NOMO-1 treated with dmso at 0.1 percent for 144 hours (cell line): ENCODE results near the gene TCERG1L.

Experiments used
- DNase-seq: peaks from one replicate; lab custom pipeline; 2025; ENCODE audit not compliant: unreplicated experiment; lab: John Stamatoyannopoulos, UW

Gene TCERG1L

DNA sequence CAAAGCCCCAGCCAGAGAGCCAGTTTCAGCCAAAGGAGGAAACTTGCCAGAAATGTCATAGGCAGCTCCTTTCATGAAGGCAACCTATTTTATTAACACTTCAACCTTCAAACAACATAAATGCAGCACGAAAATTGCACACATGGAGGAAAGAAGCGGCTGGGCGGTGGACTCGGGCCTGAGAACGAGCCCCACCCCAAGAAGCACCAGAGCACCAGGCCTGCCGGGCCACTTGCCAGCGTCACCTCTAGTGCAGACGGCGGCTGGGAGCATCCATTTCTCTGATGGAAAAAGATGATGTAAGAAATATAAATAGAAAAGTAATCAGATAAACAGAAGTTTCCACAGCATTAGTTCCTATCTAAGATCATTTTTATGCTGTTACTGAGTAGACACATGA is 100.0 kb downstream of the TCERG1L start:
- DNase-seq: no peak

DNA sequence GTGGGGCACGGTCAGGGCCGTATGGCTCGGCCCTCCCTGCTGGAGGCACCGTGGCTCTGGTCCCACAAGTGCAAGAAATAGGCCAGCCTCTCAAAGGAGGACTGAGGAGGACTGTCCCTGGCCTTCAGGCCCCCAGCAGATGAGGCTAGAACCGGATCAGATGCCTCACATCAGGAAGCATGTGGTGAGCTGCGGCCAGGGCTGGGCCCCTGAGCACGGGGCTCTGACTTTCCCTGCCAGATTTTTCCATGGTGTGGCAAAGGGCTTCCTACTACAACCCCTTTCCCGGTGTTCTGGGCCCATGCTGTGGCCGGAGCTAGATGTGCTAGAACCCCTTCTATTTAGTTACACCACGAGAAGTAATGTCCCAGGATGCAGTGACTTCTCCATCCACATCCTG is 100.4 kb downstream of the TCERG1L start:
- no peak for DNase-seq

DNA sequence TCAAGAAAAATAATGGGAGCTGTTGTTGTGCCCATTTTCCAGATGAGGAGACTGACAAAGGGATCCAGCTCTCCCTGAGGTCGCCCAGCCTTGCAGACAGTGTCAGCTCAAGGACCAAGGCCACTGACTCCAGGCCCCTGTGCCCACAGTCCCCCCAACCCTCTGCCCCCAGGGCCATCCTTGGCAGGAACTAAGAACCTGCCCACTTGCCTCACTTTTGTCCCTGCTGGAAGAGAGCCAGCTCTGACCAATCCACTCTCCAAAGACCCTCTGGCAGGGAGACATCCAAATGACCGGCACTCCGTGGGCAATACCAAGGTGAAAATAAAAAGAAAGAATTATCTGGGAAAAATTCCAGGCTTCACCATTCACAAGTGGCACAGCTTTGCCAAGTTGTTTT is 101.3 kb downstream of the TCERG1L start:
- DNase-seq: no peak

DNA sequence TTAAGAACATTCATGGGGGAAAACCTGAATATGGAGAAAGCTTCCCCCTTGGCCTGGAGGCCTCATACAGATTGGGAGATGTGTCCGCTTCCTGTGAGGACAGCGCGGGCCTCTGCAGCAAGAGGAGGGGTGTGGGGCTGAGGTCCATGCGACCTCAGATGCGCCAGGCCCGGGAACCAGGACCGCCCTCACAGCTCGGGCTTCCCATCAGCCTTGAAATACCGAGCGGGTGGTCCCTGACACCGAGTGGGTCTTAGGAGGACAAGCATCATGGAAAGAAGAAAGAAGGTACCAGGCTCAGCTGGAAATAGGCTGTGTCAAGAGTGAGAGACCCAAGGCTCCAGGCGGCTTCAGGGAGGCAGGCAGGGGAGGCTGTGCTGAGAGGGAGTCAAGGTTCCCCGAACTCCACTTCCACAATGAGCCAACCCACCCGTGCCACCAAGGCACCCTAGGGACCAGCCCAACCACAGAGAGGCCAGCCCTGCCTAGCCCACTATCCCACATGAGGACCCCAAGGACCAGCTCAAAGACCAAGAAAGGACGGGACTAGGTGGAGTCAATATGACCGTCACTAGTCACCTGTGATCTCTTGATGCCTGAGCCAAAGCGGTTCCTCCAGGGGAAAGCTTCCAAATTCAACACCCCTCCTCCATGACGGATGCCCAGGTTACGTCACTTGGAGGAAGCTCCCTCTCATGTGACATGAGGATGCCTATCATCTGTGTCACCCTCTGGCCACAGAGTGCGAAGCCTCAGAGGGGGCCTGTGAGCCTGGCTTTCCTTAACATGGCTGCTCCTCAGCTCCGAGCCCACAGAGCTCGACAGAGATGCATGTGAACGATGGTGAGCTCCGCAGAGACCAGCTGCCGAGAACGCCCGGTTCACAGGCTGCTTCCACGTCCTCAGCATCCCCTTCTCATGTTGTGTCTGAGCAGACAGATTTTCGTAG is 103.7 kb downstream of the TCERG1L start:
- DNase-seq: no peak

DNA sequence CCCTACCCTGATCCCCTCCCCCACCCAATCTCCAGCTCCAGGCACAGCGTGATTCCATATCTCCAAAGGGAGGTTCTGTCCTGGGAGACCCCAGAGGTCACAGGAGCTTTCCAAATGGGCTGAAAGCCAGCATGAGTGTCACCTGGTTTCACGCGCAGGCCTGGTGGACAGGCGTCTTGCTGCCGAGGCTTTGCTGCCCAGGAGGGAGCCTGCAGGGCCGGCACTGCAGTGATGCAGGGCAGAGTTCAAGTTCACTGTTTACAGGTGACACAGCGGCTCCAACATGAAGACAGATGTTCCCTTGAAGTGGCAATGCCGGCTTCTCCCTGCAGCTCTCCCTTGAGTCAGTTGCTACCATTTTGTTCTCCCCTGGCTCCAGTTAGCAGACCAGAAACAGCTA is 104.3 kb downstream of the TCERG1L start:
- no peak for DNase-seq

DNA sequence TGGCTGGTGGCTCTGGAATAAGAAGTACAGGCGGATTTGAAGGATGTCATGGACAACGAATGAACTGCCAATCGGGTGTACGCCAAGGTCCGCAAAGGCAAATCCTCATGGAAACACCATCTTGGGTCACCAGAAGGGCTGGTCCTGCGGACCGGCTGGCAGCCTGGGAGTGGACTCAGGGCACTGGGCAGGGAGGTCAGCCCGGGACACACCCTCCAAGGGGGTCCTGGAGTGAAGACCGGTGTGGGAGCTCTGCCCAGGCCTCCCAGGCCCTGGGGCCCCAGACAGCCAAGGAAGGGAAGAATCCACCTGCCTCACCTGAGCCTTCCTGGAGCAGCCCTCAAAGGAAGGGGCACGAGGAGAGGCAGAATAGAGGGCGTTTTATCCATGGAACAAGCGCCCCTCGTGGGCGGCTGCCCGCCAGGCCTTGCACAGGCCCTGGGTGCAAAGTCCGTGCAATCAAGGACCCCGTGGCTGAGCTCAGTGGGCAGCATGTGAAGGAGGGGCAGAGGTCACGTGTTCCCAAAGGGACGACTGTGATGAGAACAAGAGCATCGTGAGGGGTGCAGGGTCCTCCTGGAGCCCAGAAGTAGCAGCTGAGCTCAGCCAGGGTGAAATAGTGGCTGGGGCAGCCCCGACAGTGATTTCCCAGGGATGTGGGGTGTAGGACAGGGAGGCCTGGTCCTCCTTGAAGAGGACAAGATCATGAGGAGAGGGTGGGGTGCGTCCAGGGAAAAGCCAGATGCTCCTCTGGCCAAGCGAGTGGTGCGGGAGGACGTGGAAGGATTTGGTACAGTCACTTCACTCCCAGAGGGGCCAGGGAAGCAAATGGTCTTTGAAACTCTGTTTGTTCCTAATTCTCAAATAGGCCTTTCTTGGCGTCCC is 105.2 kb downstream of the TCERG1L start:
- no peak for DNase-seq

DNA sequence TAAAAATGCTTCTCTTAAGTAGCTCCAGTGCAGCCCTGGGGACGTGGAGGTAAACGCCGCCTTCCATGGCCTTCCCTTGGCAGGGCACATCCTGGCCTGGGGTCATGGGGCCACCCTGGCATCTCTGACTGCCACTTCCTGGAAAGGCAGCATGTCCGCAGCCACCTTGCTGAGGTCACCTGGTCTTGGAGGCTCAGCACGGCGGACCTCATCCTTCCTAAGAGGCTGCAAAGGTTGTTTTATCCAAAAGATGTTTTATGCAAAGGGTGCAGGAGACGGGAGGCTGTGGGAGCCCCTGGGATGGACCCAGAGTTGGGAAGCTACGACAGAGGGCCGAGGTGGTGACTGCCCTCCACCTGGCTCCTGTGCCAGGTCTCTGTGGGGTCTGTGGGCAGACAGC is 106.0 kb downstream of the TCERG1L start:
- DNase-seq: no peak

DNA sequence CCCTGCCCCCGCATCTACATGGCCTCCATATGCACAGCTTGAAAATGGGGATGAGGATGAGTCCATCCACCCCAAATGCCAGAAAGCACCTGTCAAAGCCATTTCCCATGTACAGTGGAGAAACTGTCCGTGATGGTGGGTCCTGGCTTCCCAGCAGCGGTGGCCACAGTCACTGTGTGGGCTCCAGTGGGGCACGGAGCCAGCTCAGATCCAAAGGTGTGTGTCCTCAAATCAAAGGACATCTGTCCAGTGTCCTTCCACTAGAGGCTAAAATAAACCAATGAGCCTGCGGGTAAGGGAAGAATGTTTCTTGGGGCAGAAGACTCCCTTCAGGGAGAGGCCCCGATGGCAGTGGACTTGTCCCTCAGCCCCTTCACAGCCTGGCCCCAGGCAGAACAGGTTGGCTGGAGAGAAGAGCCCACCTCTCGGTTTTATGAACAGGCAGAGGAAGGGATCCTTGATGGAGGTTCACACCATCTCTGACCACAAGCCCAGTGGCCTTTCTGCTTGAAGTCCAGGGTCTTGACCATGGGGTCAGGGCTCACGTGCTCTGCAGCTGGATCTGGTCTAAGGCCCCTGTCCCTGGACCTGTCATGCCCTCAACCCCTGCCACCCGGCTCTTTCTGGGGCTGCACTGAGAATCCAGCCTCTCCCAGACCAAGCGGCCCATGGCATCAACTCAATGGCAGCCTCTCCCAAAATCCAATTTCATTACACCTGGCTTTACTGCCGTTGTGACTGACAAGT is 106.9 kb downstream of the TCERG1L start:
- DNase-seq: no peak

DNA sequence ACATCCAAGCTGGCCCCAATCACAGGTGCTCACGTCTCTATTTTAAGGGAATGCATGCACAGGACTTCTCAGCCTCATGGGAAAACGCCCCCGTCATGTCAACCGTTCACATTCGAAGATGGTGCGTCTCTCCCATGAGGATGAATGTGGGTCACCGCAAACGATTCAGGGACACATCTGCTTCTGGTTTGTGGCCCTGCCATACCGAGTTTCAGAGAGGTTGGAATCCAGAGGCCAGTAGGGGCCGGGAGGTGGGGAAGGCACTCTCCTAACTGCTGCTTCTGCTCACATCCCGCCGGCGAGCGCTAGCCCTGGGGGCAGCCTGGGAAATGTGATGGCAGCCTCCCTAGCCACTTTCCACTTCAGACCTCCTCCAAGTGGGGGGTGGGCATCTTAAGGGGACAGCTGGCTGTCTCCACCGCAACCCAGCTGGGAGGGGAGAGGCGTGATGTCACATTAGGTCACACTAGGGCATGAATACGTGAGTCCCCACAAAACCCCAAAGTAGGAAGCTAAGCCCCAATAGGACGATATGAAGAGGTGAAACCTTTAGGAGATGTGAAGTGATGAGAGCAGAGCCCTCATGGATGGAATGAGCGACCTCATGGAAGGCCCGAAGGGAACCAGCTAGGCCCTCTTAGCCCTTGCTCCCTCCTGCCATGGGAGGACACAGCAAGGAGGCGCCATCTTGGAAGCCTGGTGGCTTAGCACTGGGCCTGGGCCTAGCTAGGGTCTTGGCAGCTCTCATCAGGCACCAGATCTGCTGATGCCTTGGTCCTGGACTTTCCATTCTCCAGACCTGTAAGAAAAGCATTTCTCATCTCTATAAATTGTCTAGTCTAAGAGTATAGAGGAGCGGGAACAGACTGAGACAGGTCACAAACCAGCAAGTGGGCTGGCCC is 107.8 kb downstream of the TCERG1L start:
- DNase-seq: no peak

DNA sequence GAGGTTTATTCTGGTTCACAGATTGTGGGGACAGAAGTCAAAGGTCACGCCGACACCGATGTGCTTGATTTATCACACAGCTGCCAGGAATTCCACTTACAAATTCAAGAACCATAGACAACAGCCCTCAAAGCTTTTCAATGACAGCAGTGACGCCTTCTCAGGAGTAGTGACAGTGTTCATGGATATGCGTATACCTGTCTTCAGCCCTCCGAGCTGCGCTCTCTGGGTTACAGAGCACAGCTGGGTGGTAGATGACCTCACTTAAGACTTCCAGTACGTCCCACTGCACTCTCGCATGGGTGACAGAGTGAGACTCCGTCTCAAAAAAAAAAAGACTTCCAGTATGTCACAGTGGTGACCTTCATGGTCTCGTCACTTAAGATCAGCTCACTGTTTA is 108.5 kb downstream of the TCERG1L start:
- DNase-seq: no peak

DNA sequence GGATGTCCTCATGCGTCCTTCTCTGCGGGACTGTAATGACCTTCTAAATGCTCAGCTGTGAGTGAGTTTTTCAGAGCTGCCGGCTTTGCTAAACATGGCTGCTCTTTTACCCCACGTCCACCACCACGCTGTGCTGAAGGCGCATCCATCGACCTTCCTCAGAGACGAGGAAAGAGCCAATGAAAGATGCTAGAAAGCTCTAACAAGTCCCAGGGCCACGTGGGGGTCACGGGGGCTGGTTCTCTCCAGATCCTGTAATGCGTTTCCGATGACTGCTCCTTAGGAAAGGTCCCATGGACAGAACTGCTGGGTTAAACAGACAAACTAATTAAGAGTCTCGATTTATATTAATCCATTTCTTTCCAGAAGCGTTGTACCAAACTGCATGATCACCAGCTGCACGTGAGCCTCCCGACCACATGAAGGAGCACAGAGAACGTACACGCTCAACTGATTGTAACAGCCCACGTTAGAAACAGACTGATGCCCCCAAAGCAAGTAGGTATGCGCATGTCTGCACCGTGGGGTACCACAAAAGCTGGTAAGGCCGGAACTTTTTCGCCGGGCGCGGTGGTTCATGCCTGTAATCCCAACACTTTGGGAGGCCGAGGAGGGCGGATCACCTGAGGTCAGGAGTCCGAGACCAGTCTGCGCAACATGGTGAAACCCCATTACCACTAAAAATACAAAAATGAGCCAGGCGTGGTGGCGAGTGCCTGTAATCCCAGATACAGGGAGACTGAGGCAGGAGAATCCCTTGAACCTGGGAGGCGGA is 109.6 kb downstream of the TCERG1L start:
- no peak for DNase-seq

DNA sequence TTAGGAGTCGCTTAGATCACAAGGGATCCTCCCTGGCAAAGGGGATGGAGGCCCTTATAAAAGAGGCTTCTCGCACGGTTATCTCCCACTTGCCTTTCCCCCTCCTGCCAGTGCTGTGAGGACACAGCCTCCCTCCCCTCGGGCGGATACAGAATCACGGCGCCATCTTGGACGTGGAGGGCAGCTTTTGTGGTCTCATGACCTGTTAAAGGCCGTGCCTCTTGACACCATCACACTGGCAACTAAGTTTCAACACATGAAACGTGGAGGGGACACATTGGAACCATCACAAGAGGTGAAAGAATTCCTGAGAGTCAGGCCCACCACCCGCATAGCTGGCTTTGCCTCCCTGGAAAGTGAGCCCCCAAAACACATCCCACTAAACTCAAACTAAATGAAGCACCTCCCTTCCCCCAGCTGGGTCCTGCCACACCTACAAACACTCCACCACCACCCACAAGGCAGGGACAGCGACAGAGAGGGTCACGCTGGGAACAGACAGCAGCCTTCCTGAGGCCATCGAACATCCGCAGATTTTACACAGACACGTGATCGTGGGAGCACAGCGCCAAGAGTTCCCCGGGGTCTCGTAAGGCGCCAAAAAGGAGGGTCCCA is 110.6 kb downstream of the TCERG1L start:
- no peak for DNase-seq

DNA sequence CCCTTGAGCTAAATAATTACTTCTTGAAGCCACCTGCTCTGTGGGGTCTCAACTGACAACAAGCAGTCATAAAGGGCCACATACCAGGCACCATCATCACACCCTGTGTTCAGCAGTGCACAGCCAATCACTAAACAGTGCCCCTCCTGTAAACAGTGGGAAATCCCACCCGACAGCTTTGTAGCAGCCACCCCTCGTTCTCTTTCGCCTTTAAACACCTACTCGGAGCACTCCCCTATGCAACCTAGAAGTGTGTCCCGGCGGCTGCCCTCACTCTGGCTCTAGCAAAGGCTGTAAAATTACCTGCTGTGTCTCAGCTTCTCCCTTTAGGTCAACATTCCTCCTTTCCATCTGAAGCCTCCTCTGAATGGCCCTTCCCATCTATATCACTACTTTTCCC is 111.9 kb downstream of the TCERG1L start:
- no peak for DNase-seq

DNA sequence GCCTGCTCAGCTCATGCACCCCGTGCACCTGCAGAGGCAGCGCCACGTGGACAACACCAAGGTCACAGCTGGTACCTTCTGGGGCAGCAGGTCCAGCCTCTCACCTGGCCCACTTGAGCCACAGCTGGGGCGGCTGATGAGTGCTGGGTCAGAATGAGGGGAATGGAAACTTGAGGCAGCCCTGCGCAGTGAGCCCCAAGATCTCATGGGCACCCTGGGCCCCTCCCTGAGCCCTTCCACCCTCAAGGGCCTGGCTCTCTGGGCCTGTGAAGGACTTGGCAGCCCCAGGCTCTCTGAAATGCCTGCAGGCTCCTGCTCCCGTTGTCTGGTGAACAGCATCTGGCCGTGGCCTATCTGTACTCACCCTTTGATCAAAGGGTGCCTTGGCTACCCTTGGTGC is 112.7 kb downstream of the TCERG1L start:
- DNase-seq: no peak

DNA sequence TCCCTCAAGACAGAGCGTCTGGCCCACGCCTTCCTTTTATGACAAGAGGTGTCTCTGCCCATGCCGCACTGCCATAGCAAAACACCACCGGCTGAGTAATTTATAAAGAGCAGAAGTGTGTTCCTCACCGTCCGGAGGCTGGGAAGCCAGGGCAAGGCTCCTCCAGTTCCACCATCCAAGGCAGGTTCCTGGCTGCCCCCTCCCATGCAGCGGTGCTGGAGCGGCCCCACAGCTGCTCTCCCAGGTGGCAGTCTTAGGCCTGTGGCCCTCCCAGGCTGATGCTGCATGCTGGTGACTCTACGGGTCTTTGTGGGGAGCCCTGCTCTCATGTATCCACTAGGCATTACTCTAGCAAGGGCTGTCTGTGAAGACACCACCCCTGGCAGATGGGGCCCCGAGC is 113.1 kb downstream of the TCERG1L start:
- no peak for DNase-seq

DNA sequence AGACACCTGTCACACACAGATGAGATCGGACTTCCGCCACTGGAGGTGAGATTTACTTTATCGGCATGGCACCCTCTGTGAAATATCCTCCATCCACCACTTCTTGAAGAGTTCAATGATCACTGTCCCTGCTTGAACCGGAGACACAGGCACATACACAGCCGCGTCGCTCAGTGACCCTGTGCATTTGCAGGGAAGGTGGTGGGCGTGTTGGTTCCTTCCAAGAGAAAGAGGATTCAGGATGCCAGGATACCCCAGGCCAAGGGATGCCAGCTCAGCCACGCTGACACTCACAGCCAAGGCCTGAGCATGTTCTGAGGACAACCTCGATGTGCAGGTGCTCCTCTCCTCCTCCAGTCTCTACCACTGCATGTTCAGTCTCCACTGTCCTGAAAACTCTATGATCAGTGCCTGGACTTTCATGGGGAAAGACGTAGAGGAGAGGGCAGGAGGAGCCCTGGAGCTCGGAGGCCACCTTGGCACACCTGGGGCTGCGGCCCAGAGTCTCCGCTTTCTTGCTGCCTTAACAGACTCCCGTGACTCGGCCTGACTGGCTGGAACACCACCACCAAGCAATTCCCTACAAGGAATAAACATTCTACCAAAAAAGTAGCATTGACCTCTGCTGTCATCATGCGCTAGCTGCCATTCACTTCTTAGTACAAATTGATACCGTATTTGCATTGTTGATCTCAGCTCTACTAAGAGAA is 115.2 kb downstream of the TCERG1L start:
- no peak for DNase-seq

DNA sequence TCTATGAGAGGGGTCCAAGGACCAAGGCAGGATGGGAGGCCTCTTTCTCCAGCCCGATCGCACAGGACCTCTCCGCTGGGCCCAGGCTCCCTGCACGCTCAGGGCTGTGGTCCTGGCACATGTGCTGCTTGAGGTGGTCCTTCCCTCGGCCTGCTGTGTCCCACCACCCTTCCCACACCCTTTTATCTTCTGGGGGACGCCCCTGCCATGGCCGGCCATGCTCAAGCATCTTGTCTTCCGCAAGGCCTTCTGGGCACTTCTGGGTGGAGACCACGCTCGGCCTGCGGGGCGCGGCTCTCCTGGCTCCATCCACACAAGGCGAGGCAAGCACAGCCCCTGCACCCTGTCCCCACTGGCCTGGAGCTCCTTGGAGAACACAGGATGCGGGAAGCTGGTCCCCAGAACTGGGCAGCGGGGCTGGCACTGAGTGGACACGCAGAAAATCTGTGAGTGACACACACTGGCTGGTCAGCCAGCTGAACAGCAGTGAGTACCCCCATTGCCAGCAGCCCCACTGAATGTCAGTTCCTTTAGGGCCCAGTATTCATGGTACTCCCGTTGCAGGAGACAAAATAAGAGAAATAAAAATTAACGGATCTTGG is 115.9 kb downstream of the TCERG1L start:
- no peak for DNase-seq

DNA sequence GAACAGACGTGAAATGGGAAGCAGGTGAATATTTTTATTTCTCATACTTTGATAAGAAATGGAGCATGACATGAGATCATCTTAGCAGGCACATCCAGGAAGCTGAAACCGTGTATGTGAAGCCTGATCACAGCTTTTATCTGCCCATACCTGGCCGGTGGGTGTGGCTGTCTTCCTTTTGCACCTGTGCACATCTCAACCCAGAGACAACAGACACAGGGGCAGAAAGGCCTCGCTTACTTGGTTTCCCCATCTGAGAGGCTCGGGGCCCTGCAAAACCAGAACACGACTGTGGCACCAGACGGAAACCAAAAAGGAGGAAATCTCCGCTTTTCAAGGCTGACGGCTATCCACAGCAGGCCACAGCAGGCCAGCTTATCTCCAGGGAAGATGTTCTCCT is 116.4 kb downstream of the TCERG1L start:
- DNase-seq: no peak
